Activated CD4-positive, CD25-positive, alpha-beta regulatory T cell treated with anti-CD3 and anti-CD28 coated beads, Interleukin-2, amount 50 U/mL, for 16 hours (primary cell): Measurements from ENCODE around the gene PTPRH.

Experiments used
- DNase-seq: peaks from one replicate; pipeline ENCODE4 v3.0.0-alpha.2; 2020; ENCODE audit warnings: low read depth, low spot score

The PTPRH gene

GRCh38 chr19:55208880-55209692 lies at the start of gene PTPRH:
PTPRH (minus strand) TSS chr19:55209501; CDS start chr19:55209433, 68 bp downstream.
- DNase-seq, result no peak

GRCh38 chr19:55258476-55258827 lies 49.2 kb upstream of the PTPRH start:
- no peak for DNase-seq

GRCh38 chr19:55257461-55258420 lies 48.4 kb upstream of the PTPRH start:
- DNase-seq, result no peak

GRCh38 chr19:55256562-55257460 lies 47.5 kb upstream of the PTPRH start:
- no peak for DNase-seq

- no peak for DNase-seq
Measured at GRCh38 chr19:55255618-55256423, 46.5 kb upstream of the PTPRH start.

GRCh38 chr19:55254625-55254977 lies 45.3 kb upstream of the PTPRH start:
- DNase-seq, result no peak

GRCh38 chr19:55253842-55254624 lies 44.7 kb upstream of the PTPRH start:
- peak; percentile 34 for DNase-seq

- DNase-seq, result no peak
Measured at GRCh38 chr19:55252760-55253663, 43.7 kb upstream of the PTPRH start.

- no peak for DNase-seq
Measured at GRCh38 chr19:55251341-55252081, 42.2 kb upstream of the PTPRH start.

- no peak for DNase-seq
Measured at GRCh38 chr19:55250262-55251036, 41.1 kb upstream of the PTPRH start.

GRCh38 chr19:55249841-55250240 lies 40.5 kb upstream of the PTPRH start:
- no peak for DNase-seq

- DNase-seq, result no peak
Measured at GRCh38 chr19:55248704-55249103, 39.4 kb upstream of the PTPRH start.

GRCh38 chr19:55248166-55248675 lies 38.9 kb upstream of the PTPRH start:
- DNase-seq, result no peak

- DNase-seq, result no peak
Measured at GRCh38 chr19:55247621-55248099, 38.4 kb upstream of the PTPRH start.

- DNase-seq, result no peak
Measured at GRCh38 chr19:55246462-55247451, 37.5 kb upstream of the PTPRH start.
